Esophagus muscularis mucosa (tissue), 4 donors: Measurements from ENCODE around the gene ST6GALNAC3. TPM values are rescaled to one million over a fixed set of nuclear protein-coding genes. Genes with fewer than 3 reads are reported as not detected.

ENCODE experiments used
- DNase-seq: peaks from one replicate; pipeline ENCODE4 v3.0.0-alpha.2; 2017; ENCODE audit errors: extremely low spot score
- H3K27ac ChIP-seq, 4 donors: fragments of 200-600 bp; sonication (generic); replicated peaks in 1 of 4; 1 replicate in 3 of 4; 2 replicates in 1 of 4; pipeline ENCODE4 v1.5.1; 2016 to 2019; ENCODE audit warnings: mild to moderate bottlenecking in 1 of 4
- H3K27me3 ChIP-seq, 4 donors: fragments of 200-600 bp; sonication (generic); one replicate each; pipeline versions ENCODE4 v1.5.1 to v1.6.0; 2016 to 2019
- H3K36me3 ChIP-seq, 4 donors: fragments of 200-600 bp; sonication (generic); one replicate each; pipeline ENCODE4 v1.5.1; 2016 to 2019
- H3K4me1 ChIP-seq, 4 donors: fragments of 200-600 bp; sonication (generic); one replicate each; pipeline ENCODE4 v1.5.1; 2016 to 2019
- H3K4me3 ChIP-seq, 4 donors: fragments of 200-600 bp; sonication (generic); 1 replicate in 2 of 4; 2 replicates in 2 of 4; pipeline ENCODE4 v1.5.1; 2016 to 2019; ENCODE audit warnings: mild to moderate bottlenecking in 4 of 4, moderate library complexity in 1 of 4
- H3K9me3 ChIP-seq, 4 donors: fragments of 200-600 bp; sonication (generic); 1 replicate in 3 of 4; 2 replicates in 1 of 4; pipeline ENCODE4 v1.5.1; 2016 to 2019
- CTCF ChIP-seq, 3 experiments: fragments of 200-600 bp in 2 of 3; fragments of 450-650 bp in 1 of 3; sonication (generic) in 2 of 3; IDR thresholded peaks; one replicate each; pipeline ENCODE4 v1.5.1; 2017 to 2019; ENCODE audit warnings: antibody characterized with exemption in 3 of 3, mild to moderate bottlenecking in 2 of 3, moderate library complexity in 1 of 3
- EP300 ChIP-seq: sonication (generic); formaldehyde crosslinking; IDR thresholded peaks from one replicate; pipeline ENCODE4 v1.6.1; 2017; ENCODE audit warnings: antibody characterized with exemption
- POLR2A ChIP-seq: fragments of 450-650 bp; IDR thresholded peaks from one replicate; pipeline ENCODE4 v1.6.1; 2017; ENCODE audit warnings: antibody characterized with exemption, moderate library complexity, mild to moderate bottlenecking, low read depth
- POLR2AphosphoS5 ChIP-seq, 2 donors: sonication (generic); formaldehyde crosslinking; IDR thresholded peaks; one replicate each; pipeline ENCODE4 v1.6.1; 2017; ENCODE audit warnings: antibody characterized with exemption in 2 of 2
- WGBS: methylation state at CpG from one replicate; pipeline ENCODE4 v1.1.5; 2018; 5-methylcytosine and 5-hydroxymethylcytosine counted together
- intact Hi-C: fragments of 100-400 bp; cut with DNase I; formaldehyde crosslinking; loops from one replicate; pipeline ENCODE4 v1.15.1; 2023
- total RNA-seq, 4 donors: library from RNA; depleted of rRNA; stranded (reverse); fragments of >200 nt; gene quantifications; one replicate each; pipeline versions ENCODE4 v1.1.0 to v1.2.1, GENCODE V29; 2016

ST6GALNAC3 gene
- total RNA-seq, 4 donors from 2014 or later = 2.1 to 6.8 (median 4.8) TPM

- intact Hi-C loops = loop anchor here (10.0 kb wide), 1 partner anchor 990 kb away; no protein-coding TSS in a partner anchor
- H3K27me3 ChIP-seq = no peaks in the 10 kb centered on the region
Measured at GRCh38 chr1:76154206-76154956, 79.8 kb downstream of the ST6GALNAC3 start.

GRCh38 chr1:76156987-76157386 lies 82.4 kb downstream of the ST6GALNAC3 start:
- TF ChIP-seq POLR2A (no peak), POLR2AphosphoS5 (IDR thresholded peaks at IDR 0.05) (no peak), EP300 (no peak), CTCF (IDR thresholded peaks at IDR 0.05) (no peak)
- H3K27ac ChIP-seq = no peak overlapping the region
- DNase-seq = no peak
- H3K27me3 ChIP-seq = no peaks in the 10 kb centered on the region
- H3K36me3 ChIP-seq = no peaks in the 10 kb centered on the region
- no peaks in the 10 kb centered on the region for H3K9me3 ChIP-seq
- H3K4me3 ChIP-seq = no peak overlapping the region
- 83% methylated on average over 4 of the region's 4 CpGs for WGBS
- intact Hi-C loops = loop anchor here (10.0 kb wide), 1 partner anchor 988 kb away; no protein-coding TSS in a partner anchor
- peaks cover 9 to 18% (median 16%) of the 10 kb centered on the region in 4 donors for H3K4me1 ChIP-seq

More at GRCh38 chr1:76154206-76154956, 79.8 kb downstream of the ST6GALNAC3 start:
- H3K36me3 ChIP-seq = no peaks in the 10 kb centered on the region
- no peak for DNase-seq
- WGBS = 18% methylated on average over 17 of the region's 17 CpGs
- peaks cover 12 to 18% (median 16%) of the 10 kb centered on the region in 4 donors for H3K4me1 ChIP-seq
- H3K4me3 ChIP-seq = peak overlapping the region; percentile 37 to 50 (median 40)
- no peak for TF ChIP-seq EP300
- peak; percentile 90 to 97 (median 96) for TF ChIP-seq CTCF (IDR thresholded peaks at IDR 0.05)
- H3K27ac ChIP-seq = peak overlapping the region; percentile 0 to 51 (median 8)
- no peaks in the 10 kb centered on the region for H3K9me3 ChIP-seq

GRCh38 chr1:76158126-76158525 lies 83.6 kb downstream of the ST6GALNAC3 start:
- intact Hi-C loops = loop anchor here (10.0 kb wide), 1 partner anchor 987 kb away; no protein-coding TSS in a partner anchor
- 64% methylated on average over 4 of the region's 4 CpGs for WGBS
- no peak overlapping the region for H3K27ac ChIP-seq
- no peaks in the 10 kb centered on the region for H3K36me3 ChIP-seq
- no peak for DNase-seq
- peaks cover 9 to 18% (median 16%) of the 10 kb centered on the region in 4 donors for H3K4me1 ChIP-seq
- no peaks in the 10 kb centered on the region for H3K9me3 ChIP-seq
- TF ChIP-seq POLR2A = no peak
- no peaks in the 10 kb centered on the region for H3K27me3 ChIP-seq
- H3K4me3 ChIP-seq = no peak overlapping the region

- intact Hi-C loops = no loop called here
- TF ChIP-seq POLR2A (no peak), POLR2AphosphoS5 (IDR thresholded peaks at IDR 0.05) (no peak), CTCF (IDR thresholded peaks at IDR 0.05) (no peak), EP300 (no peak)
- H3K9me3 ChIP-seq = no peaks in the 10 kb centered on the region
- no peak overlapping the region for H3K4me3 ChIP-seq
- H3K27ac ChIP-seq = no peak overlapping the region
- H3K4me1 ChIP-seq = peaks cover 0 to 6% (median 2%) of the 10 kb centered on the region in 4 donors
- no peak for DNase-seq
- no peaks in the 10 kb centered on the region for H3K27me3 ChIP-seq
- WGBS = 79% methylated on average over 4 of the region's 4 CpGs
- H3K36me3 ChIP-seq = no peaks in the 10 kb centered on the region
Measured at GRCh38 chr1:76160225-76160624, 85.7 kb downstream of the ST6GALNAC3 start.

- DNase-seq = no peak
- Histone ChIP-seq H3K9me3 (no peaks in the 10 kb centered on the region), H3K4me1 (peaks cover 0 to 6% (median 2%) of the 10 kb centered on the region in 4 donors), H3K36me3 (no peaks in the 10 kb centered on the region), H3K4me3 (no peak overlapping the region), H3K27me3 (no peaks in the 10 kb centered on the region), H3K27ac (no peak overlapping the region)
- WGBS = 88% methylated on average over 2 of the region's 2 CpGs
- TF ChIP-seq CTCF (IDR thresholded peaks at IDR 0.05) (no peak), EP300 (no peak), POLR2A (no peak), POLR2AphosphoS5 (IDR thresholded peaks at IDR 0.05) (no peak)
- intact Hi-C loops = no loop called here
Measured at GRCh38 chr1:76161451-76161850, 86.9 kb downstream of the ST6GALNAC3 start.
